ENCODE results near the gene SDR39U1.

DNA sequence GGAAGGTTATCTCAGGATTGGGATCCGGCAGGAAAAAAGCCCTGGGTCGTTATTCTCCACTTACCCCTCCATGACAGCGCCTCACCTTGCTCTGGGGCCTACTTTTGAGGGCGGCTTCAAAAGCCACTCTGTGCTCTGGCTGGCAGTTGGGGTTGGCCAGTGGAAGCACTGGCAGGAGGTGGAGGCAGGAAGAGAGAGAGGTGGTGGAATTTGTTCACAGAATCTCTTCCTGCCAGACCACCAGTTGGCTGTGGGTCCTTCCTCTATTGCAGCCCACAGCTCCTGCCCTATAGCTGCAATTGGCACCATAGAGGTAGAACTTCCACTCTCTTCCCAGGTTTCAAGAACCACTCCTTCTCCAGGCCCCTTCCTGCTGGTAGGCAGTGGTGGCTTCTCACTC is 32.7 kb upstream of the SDR39U1 start:
- TF ChIP-seq RAD21 (conservative IDR thresholded peaks at IDR 0.05) (no peak), EZH2 (IDR thresholded peaks at IDR 0.05; ENCODE audit: borderline replicate concordance, insufficient read depth, low read length, poor library complexity, severe bottlenecking) (no peak), POLR2AphosphoS5 (IDR thresholded peaks at IDR 0.05) (no peak), SMC3 (conservative IDR thresholded peaks at IDR 0.05; ENCODE audit: poor library complexity) (no peak)
- TF ChIP-seq, protein P1, sequence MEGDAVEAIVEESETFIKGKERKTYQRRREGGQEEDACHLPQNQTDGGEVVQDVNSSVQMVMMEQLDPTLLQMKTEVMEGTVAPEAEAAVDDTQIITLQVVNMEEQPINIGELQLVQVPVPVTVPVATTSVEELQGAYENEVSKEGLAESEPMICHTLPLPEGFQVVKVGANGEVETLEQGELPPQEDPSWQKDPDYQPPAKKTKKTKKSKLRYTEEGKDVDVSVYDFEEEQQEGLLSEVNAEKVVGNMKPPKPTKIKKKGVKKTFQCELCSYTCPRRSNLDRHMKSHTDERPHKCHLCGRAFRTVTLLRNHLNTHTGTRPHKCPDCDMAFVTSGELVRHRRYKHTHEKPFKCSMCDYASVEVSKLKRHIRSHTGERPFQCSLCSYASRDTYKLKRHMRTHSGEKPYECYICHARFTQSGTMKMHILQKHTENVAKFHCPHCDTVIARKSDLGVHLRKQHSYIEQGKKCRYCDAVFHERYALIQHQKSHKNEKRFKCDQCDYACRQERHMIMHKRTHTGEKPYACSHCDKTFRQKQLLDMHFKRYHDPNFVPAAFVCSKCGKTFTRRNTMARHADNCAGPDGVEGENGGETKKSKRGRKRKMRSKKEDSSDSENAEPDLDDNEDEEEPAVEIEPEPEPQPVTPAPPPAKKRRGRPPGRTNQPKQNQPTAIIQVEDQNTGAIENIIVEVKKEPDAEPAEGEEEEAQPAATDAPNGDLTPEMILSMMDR (IDR thresholded peaks at IDR 0.05; ENCODE audit: poor library complexity, severe bottlenecking): no peak

Data from neural cell (in vitro differentiated cells).